GM23338 (cell line): Measurements from ENCODE around the gene ATP5MG. TPM values are rescaled to one million over a fixed set of nuclear protein-coding genes. Genes with fewer than 3 reads are reported as not detected.

Experiments
- ATAC-seq: fragments of 200-7000 bp; cut with Tn5 transposase; 3 replicates; pipeline ENCODE4 v1.9.1; 2020
- DNase-seq: peaks from one replicate; pipeline ENCODE4 v3.0.0-alpha.2; 2015; ENCODE audit warnings: low spot score
- H2AFZ ChIP-seq: fragments of 200-600 bp; sonication (generic); 2 replicates; pipeline ENCODE4 v1.8.0; 2016; ENCODE audit warnings: antibody characterized with exemption, mild to moderate bottlenecking, moderate library complexity
- H3F3A ChIP-seq: fragments of 200-600 bp; sonication (generic); replicated peaks from 2 replicates; pipeline ENCODE4 v1.8.0; 2017; ENCODE audit warnings: antibody characterized with exemption, mixed run types, low read depth
- H3K27ac ChIP-seq: fragments of 200-600 bp; sonication (generic); 2 replicates; pipeline ENCODE4 v1.6.1; 2016; ENCODE audit warnings: low read depth
- H3K27me3 ChIP-seq: fragments of 200-600 bp; sonication (generic); 2 replicates; pipeline ENCODE4 v1.8.0; 2016; ENCODE audit warnings: mild to moderate bottlenecking, mixed run types, moderate library complexity; ENCODE audit not compliant: insufficient read depth
- H3K36me3 ChIP-seq: fragments of 200-600 bp; sonication (generic); 2 replicates; pipeline ENCODE4 v1.8.0; 2016; ENCODE audit warnings: mild to moderate bottlenecking; ENCODE audit not compliant: insufficient read depth
- H3K4me1 ChIP-seq: fragments of 200-600 bp; sonication (generic); 2 replicates; pipeline ENCODE4 v1.8.0; 2016; ENCODE audit warnings: mild to moderate bottlenecking, moderate library complexity; ENCODE audit not compliant: insufficient read depth
- H3K4me2 ChIP-seq: fragments of 200-600 bp; sonication (generic); 2 replicates; pipeline ENCODE4 v1.7.1; 2017; ENCODE audit warnings: mixed run types
- H3K4me3 ChIP-seq: fragments of 200-600 bp; sonication (generic); 2 replicates; pipeline ENCODE4 v1.6.1; 2016; ENCODE audit warnings: mixed run types
- H3K79me2 ChIP-seq: fragments of 200-600 bp; sonication (generic); replicated peaks from 2 replicates; pipeline ENCODE4 v1.8.0; 2017; ENCODE audit warnings: mild to moderate bottlenecking; ENCODE audit not compliant: insufficient read depth
- H3K9me2 ChIP-seq: fragments of 200-600 bp; sonication (generic); 2 replicates; pipeline ENCODE4 v1.8.0; 2017; ENCODE audit not compliant: insufficient read depth
- H4K20me1 ChIP-seq: fragments of 200-600 bp; sonication (generic); replicated peaks from 2 replicates; pipeline ENCODE4 v1.8.0; 2017; ENCODE audit warnings: mild to moderate bottlenecking; ENCODE audit not compliant: insufficient read depth
- H3K27ac Mint-ChIP-seq: 2 replicates; pipeline ENCODE4 v1.8.0; 2020; ENCODE audit warnings: inconsistent platforms, mild to moderate bottlenecking, moderate library complexity, mixed read lengths
- H3K27me3 Mint-ChIP-seq: 3 replicates; pipeline ENCODE4 v1.8.0; 2022; ENCODE audit warnings: low read depth, mild to moderate bottlenecking, moderate library complexity, mixed read lengths, inconsistent platforms; ENCODE audit not compliant: insufficient read depth, poor library complexity
- H3K36me3 Mint-ChIP-seq: 3 replicates; pipeline ENCODE4 v1.8.0; 2021; ENCODE audit warnings: low read depth, mild to moderate bottlenecking, inconsistent platforms, moderate library complexity, mixed read lengths
- H3K4me1 Mint-ChIP-seq: 3 replicates; pipeline ENCODE4 v1.8.0; 2020; ENCODE audit warnings: mild to moderate bottlenecking, inconsistent platforms, mixed read lengths
- H3K4me3 Mint-ChIP-seq: 3 replicates; pipeline ENCODE4 v1.8.0; 2021; ENCODE audit warnings: moderate library complexity, mild to moderate bottlenecking, inconsistent platforms, mixed read lengths
- H3K9me3 Mint-ChIP-seq: 3 replicates; pipeline ENCODE4 v1.8.0; 2020; ENCODE audit warnings: moderate library complexity, mild to moderate bottlenecking, inconsistent platforms, mixed read lengths
- EZH2 ChIP-seq: fragments of 200-600 bp; sonication (generic); IDR thresholded peaks from one replicate; pipeline ENCODE4 v1.8.0; 2017; ENCODE audit warnings: antibody characterized with exemption, mild to moderate bottlenecking, low read depth; ENCODE audit not compliant: unreplicated experiment
- POLR2AphosphoS5 ChIP-seq: IDR thresholded peaks from 2 replicates; pipeline ENCODE4 v1.6.1; 2016; ENCODE audit warnings: antibody characterized with exemption, low read depth
- ZNF331 ChIP-seq: fragments of 250-450 bp; sonication (Bioruptor Pico); IDR thresholded peaks from 2 replicates; pipeline ENCODE4 v1.5.0; 2020; ENCODE audit warnings: low read depth, mild to moderate bottlenecking, moderate library complexity
- long read RNA-seq: library from polyadenylated mRNA; unstranded; transcript quantifications from one replicate; pipeline ENCODE4 v2.0.0, GENCODE V29; 2020; ENCODE audit not compliant: unreplicated experiment
- polyA plus RNA-seq: library from polyadenylated mRNA; unstranded; fragments of >200 nt; fragmentation: Nextera tagmentation; extraction: Ambion mirVana; gene quantifications from 2 replicates; pipeline ENCODE4 v1.2.1, GENCODE V29; 2016
- total RNA-seq: library from RNA; depleted of rRNA; stranded (reverse); fragments of >200 nt; shearing (Covaris generic); gene quantifications from 2 replicates; pipeline ENCODE4 v1.2.3, GENCODE V29; 2014; rRNA removed
- TF ChIP-seq, protein P1 (sequence below): IDR thresholded peaks from one replicate; pipeline ENCODE4 v1.6.1; 2018; ENCODE audit warnings: antibody characterized with exemption; ENCODE audit not compliant: unreplicated experiment
- TF ChIP-seq, protein P2 (sequence below): IDR thresholded peaks from 2 replicates; pipeline ENCODE4 v1.6.1; 2016; ENCODE audit warnings: antibody characterized with exemption
- TF ChIP-seq, protein P3 (sequence below): fragments of 250-450 bp; sonication (Bioruptor Pico); IDR thresholded peaks from 2 replicates; pipeline ENCODE4 v1.5.0; 2020; ENCODE audit warnings: mild to moderate bottlenecking, moderate library complexity

Gene ATP5MG, protein sequence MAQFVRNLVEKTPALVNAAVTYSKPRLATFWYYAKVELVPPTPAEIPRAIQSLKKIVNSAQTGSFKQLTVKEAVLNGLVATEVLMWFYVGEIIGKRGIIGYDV
- total RNA-seq = 41.7 and 50.1 TPM in 2 replicates
- 987 and 1,075 TPM in 2 replicates for polyA plus RNA-seq
- long read RNA-seq, transcript ATP5MG-201 (3 exons, 1,577 nt) = major isoform, 251 of 257 reads
- long read RNA-seq, partial matches to known transcripts = 0 of 257 reads
- long read RNA-seq, other reads (novel, unspliced or antisense) = 3 of 257 reads

DNA sequence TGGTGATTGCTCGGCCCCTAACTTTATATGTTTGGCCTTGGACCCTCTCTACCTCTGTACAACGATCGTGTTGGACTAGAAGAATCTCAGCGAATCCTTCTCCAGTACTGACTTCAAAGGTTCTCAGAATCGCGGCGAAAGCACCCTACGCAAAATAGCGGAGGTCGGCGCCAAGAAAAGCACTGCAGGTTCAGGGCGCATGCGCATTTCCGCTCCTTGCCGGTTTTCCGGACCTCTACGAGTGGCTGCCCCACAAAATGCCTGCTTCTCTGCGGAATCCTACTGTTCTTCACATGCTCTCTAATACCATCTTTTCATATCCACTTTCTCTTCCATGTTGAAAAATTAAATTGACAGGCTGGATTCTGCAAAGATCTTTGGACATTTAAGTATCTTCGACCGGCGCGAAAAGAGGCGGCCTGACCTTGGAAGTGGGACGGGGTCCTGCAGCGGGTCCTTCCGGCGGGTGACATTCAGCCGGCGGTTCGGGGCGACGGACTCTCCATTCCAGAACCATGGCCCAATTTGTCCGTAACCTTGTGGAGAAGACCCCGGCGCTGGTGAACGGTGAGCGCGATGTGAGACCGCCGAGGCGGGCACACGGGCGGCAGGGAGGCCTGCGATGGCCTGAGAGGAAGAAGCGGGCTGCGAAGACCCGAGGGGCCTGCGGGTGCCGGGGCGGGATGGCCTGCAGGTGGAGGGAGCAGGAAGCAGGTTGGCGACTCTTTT lies at the start of gene ATP5MG:
Gene ATP5MG (plus strand): TSS at position 456 of the 729 bp plus-strand sequence. CDS start 60 bp downstream, at position 516.
- TF ChIP-seq POLR2AphosphoS5 (peak; percentile 89), EZH2 (no peak), ZNF331 (no peak)
- TF ChIP-seq, protein P1, sequence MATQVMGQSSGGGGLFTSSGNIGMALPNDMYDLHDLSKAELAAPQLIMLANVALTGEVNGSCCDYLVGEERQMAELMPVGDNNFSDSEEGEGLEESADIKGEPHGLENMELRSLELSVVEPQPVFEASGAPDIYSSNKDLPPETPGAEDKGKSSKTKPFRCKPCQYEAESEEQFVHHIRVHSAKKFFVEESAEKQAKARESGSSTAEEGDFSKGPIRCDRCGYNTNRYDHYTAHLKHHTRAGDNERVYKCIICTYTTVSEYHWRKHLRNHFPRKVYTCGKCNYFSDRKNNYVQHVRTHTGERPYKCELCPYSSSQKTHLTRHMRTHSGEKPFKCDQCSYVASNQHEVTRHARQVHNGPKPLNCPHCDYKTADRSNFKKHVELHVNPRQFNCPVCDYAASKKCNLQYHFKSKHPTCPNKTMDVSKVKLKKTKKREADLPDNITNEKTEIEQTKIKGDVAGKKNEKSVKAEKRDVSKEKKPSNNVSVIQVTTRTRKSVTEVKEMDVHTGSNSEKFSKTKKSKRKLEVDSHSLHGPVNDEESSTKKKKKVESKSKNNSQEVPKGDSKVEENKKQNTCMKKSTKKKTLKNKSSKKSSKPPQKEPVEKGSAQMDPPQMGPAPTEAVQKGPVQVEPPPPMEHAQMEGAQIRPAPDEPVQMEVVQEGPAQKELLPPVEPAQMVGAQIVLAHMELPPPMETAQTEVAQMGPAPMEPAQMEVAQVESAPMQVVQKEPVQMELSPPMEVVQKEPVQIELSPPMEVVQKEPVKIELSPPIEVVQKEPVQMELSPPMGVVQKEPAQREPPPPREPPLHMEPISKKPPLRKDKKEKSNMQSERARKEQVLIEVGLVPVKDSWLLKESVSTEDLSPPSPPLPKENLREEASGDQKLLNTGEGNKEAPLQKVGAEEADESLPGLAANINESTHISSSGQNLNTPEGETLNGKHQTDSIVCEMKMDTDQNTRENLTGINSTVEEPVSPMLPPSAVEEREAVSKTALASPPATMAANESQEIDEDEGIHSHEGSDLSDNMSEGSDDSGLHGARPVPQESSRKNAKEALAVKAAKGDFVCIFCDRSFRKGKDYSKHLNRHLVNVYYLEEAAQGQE = no peak
- TF ChIP-seq, protein P2, sequence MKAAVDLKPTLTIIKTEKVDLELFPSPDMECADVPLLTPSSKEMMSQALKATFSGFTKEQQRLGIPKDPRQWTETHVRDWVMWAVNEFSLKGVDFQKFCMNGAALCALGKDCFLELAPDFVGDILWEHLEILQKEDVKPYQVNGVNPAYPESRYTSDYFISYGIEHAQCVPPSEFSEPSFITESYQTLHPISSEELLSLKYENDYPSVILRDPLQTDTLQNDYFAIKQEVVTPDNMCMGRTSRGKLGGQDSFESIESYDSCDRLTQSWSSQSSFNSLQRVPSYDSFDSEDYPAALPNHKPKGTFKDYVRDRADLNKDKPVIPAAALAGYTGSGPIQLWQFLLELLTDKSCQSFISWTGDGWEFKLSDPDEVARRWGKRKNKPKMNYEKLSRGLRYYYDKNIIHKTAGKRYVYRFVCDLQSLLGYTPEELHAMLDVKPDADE = 0 out of 2 replicates have a peak, but pooled peaks have one; percentile 25
- TF ChIP-seq, protein P3, sequence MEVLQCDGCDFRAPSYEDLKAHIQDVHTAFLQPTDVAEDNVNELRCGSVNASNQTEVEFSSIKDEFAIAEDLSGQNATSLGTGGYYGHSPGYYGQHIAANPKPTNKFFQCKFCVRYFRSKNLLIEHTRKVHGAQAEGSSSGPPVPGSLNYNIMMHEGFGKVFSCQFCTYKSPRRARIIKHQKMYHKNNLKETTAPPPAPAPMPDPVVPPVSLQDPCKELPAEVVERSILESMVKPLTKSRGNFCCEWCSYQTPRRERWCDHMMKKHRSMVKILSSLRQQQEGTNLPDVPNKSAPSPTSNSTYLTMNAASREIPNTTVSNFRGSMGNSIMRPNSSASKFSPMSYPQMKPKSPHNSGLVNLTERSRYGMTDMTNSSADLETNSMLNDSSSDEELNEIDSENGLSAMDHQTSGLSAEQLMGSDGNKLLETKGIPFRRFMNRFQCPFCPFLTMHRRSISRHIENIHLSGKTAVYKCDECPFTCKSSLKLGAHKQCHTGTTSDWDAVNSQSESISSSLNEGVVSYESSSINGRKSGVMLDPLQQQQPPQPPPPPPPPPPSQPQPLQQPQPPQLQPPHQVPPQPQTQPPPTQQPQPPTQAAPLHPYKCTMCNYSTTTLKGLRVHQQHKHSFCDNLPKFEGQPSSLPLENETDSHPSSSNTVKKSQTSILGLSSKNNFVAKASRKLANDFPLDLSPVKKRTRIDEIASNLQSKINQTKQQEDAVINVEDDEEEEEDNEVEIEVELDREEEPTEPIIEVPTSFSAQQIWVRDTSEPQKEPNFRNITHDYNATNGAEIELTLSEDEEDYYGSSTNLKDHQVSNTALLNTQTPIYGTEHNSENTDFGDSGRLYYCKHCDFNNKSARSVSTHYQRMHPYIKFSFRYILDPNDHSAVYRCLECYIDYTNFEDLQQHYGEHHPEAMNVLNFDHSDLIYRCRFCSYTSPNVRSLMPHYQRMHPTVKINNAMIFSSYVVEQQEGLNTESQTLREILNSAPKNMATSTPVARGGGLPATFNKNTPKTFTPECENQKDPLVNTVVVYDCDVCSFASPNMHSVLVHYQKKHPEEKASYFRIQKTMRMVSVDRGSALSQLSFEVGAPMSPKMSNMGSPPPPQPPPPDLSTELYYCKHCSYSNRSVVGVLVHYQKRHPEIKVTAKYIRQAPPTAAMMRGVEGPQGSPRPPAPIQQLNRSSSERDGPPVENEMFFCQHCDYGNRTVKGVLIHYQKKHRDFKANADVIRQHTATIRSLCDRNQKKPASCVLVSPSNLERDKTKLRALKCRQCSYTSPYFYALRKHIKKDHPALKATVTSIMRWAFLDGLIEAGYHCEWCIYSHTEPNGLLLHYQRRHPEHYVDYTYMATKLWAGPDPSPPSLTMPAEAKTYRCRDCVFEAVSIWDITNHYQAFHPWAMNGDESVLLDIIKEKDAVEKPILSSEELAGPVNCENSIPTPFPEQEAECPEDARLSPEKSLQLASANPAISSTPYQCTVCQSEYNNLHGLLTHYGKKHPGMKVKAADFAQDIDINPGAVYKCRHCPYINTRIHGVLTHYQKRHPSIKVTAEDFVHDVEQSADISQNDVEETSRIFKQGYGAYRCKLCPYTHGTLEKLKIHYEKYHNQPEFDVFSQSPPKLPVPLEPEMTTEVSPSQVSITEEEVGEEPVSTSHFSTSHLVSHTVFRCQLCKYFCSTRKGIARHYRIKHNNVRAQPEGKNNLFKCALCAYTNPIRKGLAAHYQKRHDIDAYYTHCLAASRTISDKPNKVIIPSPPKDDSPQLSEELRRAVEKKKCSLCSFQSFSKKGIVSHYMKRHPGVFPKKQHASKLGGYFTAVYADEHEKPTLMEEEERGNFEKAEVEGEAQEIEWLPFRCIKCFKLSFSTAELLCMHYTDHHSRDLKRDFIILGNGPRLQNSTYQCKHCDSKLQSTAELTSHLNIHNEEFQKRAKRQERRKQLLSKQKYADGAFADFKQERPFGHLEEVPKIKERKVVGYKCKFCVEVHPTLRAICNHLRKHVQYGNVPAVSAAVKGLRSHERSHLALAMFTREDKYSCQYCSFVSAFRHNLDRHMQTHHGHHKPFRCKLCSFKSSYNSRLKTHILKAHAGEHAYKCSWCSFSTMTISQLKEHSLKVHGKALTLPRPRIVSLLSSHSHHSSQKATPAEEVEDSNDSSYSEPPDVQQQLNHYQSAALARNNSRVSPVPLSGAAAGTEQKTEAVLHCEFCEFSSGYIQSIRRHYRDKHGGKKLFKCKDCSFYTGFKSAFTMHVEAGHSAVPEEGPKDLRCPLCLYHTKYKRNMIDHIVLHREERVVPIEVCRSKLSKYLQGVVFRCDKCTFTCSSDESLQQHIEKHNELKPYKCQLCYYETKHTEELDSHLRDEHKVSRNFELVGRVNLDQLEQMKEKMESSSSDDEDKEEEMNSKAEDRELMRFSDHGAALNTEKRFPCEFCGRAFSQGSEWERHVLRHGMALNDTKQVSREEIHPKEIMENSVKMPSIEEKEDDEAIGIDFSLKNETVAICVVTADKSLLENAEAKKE (CRISPR knock-in tag) = no peak

More for the DNA sequence above, at the start of gene ATP5MG:
- H3K27me3 ChIP-seq = no peaks in the 10 kb centered on the region
- peaks cover 19% of the 10 kb centered on the region; the same call in 1 of the 2 replicates for H4K20me1 ChIP-seq
- peak within 1 kb of the TSS; percentile 74 for H3K27ac ChIP-seq
- H3K4me2 ChIP-seq = peak within 1 kb of the TSS; percentile 76
- peak within 1 kb of the TSS; percentile 28; the same call in 1 of the 2 replicates for H2AFZ ChIP-seq
- H3K79me2 ChIP-seq = peaks cover 48% of the 10 kb centered on the region
- Mint-ChIP-seq H3K4me1 (peaks cover 13% of the 10 kb centered on the region; the same call in 2 of the 3 replicates), H3K9me3 (no peaks in the 10 kb centered on the region), H3K4me3 (peak within 1 kb of the TSS; percentile 98), H3K36me3 (peaks cover 7% of the 10 kb centered on the region), H3K27ac (peak within 1 kb of the TSS; percentile 99), H3K27me3 (peaks cover 5% of the 10 kb centered on the region)
- H3F3A ChIP-seq = 0 out of 2 replicates have a peak, but pooled peaks cover 5% of the 10 kb centered on the region
- no peaks in the 10 kb centered on the region; the same call in 1 of the 2 replicates for H3K4me1 ChIP-seq
- ATAC-seq (peak; percentile 84), DNase-seq (peak; percentile 97)
- peak within 1 kb of the TSS; percentile 89 for H3K4me3 ChIP-seq
- no peaks in the 10 kb centered on the region for H3K9me2 ChIP-seq
- no peaks in the 10 kb centered on the region; the same call in 1 of the 2 replicates for H3K36me3 ChIP-seq
